Testis (tissue), 2 donors: Measurements from ENCODE around the gene SLC37A1.

Source experiments
- CTCF ChIP-seq, 3 experiments: fragments of 450-650 bp in 2 of 3; fragments of 200-600 bp in 1 of 3; sonication (generic) in 1 of 3; IDR thresholded peaks; one replicate each; pipeline ENCODE4 v1.5.1; 2016 to 2019; ENCODE audit warnings: antibody characterized with exemption in 3 of 3, mild to moderate bottlenecking in 2 of 3, moderate library complexity in 1 of 3
- POLR2A ChIP-seq: fragments of 450-650 bp; IDR thresholded peaks from one replicate; pipeline ENCODE4 v1.6.1; 2017; ENCODE audit warnings: antibody characterized with exemption, mild to moderate bottlenecking, moderate library complexity

GRCh38 chr21:42521384-42521783, 7.7 kb downstream of the SLC37A1 start:
- TF ChIP-seq CTCF (IDR thresholded peaks at IDR 0.05) = no peak
- TF ChIP-seq POLR2A = no peak
